ENCODE data around the gene ZCWPW1. TPM values are rescaled to one million over a fixed set of nuclear protein-coding genes. Genes with fewer than 3 reads are reported as not detected.

The ZCWPW1 gene
- total and polyA plus RNA-seq, 2 of the 13 experiments (the other 11 are each of a cell fraction or from before 2014, with no cell fraction given), result 2.4 to 2.5 TPM

DNA sequence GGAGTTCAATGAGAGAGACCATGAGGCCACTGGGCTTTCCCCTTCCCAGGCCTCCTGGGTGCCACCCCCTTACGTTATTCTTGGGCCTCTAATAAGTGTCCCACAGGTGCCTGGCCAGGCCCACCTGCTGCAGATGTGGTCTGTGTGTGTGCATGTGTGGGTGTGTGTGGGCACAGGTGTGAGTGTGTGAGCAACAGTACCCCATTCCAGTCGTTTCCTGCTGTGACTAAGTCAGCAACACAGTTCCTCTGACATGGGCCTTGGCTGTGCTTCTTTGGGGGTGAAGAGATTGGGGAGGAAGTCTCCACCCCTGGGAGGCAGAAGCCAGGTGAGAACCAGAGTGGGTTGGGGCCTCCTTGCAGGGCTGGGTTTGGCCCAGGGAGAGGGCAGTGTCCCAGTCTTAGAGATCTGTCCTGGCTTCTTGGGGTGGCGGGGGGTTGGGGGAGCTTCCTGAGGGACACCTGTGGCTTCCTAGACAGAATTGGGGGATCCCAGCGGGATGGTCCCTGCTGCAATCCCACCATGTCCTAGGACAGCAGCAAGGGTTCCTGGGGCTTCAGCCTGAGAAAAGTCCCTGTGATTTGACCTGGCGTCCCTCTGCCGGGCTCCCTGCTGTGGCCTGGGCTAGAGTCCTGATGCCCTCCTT, 74.7 kb downstream of the ZCWPW1 start:
- no CpG with 5 or more reads among the region's 6 CpGs for WGBS (ENCODE audit: low lambda C conversion rate)
- FAIRE-seq, result no peak
- no peak for DNase-seq (ENCODE audit: low spot score)
- no peak overlapping the region for H3K4me2 ChIP-seq (ENCODE audit: low read depth, low read length)
- H3K4me1 ChIP-seq (ENCODE audit: insufficient read depth, low read length), result no peaks in the 10 kb centered on the region
- no peaks in the 10 kb centered on the region; a peak in 1 of 5 replicates for H3K27me3 ChIP-seq (ENCODE audit: control insufficient read depth in 1 of 2, insufficient read depth in 2 of 2, low read length in 2 of 2)
- TF ChIP-seq ZSCAN12 (CRISPR knock-in tag; IDR thresholded peaks at IDR 0.05) (no peak), ZNF775 (CRISPR knock-in tag; IDR thresholded peaks at IDR 0.05; ENCODE audit: borderline replicate concordance) (no peak), NFE2L2 (IDR thresholded peaks at IDR 0.05; ENCODE audit: low read length) (no peak), HNRNPH1 (optimal IDR thresholded peaks at IDR 0.05; ENCODE audit: low read depth, low read length) (no peak), MXI1 (IDR thresholded peaks at IDR 0.05; ENCODE audit: borderline replicate concordance, low read depth, low read length) (no peak), KDM2A (CRISPR knock-in tag; IDR thresholded peaks at IDR 0.05; ENCODE audit: borderline replicate concordance, low read depth) (no peak), DNMT3B (CRISPR knock-in tag; conservative IDR thresholded peaks at IDR 0.05) (no peak), ZNF432 (CRISPR knock-in tag; IDR thresholded peaks at IDR 0.05; ENCODE audit: borderline replicate concordance) (no peak)
- TF ChIP-seq, protein P1, sequence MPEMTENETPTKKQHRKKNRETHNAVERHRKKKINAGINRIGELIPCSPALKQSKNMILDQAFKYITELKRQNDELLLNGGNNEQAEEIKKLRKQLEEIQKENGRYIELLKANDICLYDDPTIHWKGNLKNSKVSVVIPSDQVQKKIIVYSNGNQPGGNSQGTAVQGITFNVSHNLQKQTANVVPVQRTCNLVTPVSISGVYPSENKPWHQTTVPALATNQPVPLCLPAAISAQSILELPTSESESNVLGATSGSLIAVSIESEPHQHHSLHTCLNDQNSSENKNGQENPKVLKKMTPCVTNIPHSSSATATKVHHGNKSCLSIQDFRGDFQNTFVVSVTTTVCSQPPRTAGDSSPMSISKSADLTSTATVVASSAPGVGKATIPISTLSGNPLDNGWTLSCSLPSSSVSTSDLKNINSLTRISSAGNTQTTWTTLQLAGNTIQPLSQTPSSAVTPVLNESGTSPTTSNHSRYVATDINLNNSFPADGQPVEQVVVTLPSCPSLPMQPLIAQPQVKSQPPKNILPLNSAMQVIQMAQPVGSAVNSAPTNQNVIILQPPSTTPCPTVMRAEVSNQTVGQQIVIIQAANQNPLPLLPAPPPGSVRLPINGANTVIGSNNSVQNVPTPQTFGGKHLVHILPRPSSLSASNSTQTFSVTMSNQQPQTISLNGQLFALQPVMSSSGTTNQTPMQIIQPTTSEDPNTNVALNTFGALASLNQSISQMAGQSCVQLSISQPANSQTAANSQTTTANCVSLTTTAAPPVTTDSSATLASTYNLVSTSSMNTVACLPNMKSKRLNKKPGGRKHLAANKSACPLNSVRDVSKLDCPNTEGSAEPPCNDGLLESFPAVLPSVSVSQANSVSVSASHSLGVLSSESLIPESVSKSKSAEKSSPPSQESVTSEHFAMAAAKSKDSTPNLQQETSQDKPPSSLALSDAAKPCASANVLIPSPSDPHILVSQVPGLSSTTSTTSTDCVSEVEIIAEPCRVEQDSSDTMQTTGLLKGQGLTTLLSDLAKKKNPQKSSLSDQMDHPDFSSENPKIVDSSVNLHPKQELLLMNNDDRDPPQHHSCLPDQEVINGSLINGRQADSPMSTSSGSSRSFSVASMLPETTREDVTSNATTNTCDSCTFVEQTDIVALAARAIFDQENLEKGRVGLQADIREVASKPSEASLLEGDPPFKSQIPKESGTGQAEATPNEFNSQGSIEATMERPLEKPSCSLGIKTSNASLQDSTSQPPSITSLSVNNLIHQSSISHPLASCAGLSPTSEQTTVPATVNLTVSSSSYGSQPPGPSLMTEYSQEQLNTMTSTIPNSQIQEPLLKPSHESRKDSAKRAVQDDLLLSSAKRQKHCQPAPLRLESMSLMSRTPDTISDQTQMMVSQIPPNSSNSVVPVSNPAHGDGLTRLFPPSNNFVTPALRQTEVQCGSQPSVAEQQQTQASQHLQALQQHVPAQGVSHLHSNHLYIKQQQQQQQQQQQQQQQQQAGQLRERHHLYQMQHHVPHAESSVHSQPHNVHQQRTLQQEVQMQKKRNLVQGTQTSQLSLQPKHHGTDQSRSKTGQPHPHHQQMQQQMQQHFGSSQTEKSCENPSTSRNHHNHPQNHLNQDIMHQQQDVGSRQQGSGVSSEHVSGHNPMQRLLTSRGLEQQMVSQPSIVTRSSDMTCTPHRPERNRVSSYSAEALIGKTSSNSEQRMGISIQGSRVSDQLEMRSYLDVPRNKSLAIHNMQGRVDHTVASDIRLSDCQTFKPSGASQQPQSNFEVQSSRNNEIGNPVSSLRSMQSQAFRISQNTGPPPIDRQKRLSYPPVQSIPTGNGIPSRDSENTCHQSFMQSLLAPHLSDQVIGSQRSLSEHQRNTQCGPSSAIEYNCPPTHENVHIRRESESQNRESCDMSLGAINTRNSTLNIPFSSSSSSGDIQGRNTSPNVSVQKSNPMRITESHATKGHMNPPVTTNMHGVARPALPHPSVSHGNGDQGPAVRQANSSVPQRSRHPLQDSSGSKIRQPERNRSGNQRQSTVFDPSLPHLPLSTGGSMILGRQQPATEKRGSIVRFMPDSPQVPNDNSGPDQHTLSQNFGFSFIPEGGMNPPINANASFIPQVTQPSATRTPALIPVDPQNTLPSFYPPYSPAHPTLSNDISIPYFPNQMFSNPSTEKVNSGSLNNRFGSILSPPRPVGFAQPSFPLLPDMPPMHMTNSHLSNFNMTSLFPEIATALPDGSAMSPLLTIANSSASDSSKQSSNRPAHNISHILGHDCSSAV (CRISPR knock-in tag; IDR thresholded peaks at IDR 0.05; ENCODE audit: borderline replicate concordance), result no peak
- no peaks in the 10 kb centered on the region for H3K9me3 ChIP-seq (ENCODE audit: low read length)
- H4K20me1 ChIP-seq (ENCODE audit: insufficient read depth, low read length), result no peaks in the 10 kb centered on the region
- ATAC-seq, result no peak
- no peak overlapping the region for H2AFZ ChIP-seq (ENCODE audit: low read length)
- in situ Hi-C loops (cut with HindIII; ENCODE audit: extremely low pct_ligation_motif_present, low pct_unique_long_range_greater_than_20kb), result no loop called here
- H3K27ac ChIP-seq (ENCODE audit: extremely low read length, insufficient read depth, low read length), result no peak overlapping the region
- no TSS peak for BruUV-seq (replicated peaks)
- H3K9ac ChIP-seq (ENCODE audit: insufficient read depth, low read depth, low read length), result no peak overlapping the region
- H3K36me3 ChIP-seq (replicated peaks in 1 of 2; ENCODE audit: control insufficient read depth in 1 of 2, insufficient read depth in 2 of 2, low read length in 2 of 2), result peaks cover 32 to 80% of the 10 kb centered on the region in 2 experiments
- H3K79me2 ChIP-seq (ENCODE audit: insufficient read depth, low read length), result no peaks in the 10 kb centered on the region
- ChIA-PET POLR2A (no interaction called here), CTCF (ENCODE audit: low intra/inter-chr PET ratio, low total read pairs) (no interaction called here)
- intact Hi-C loops (cut with micrococcal nuclease; ENCODE audit: unreplicated experiment), result no loop called here
- H3K4me3 ChIP-seq (replicated peaks in 1 of 3; ENCODE audit: insufficient read depth in 1 of 3, low read depth in 2 of 3, low read length in 3 of 3), result no peak overlapping the region

All from HepG2 (cell line).